GM12873 (cell line): ENCODE measurements around the gene TLDC2.

Experiments used
- TF ChIP-seq, protein P1 (sequence below): IDR thresholded peaks from 2 replicates; pipeline ENCODE4 v1.5.1; 2012; ENCODE audit warnings: low read depth, mild to moderate bottlenecking, moderate library complexity, low read length, control low read depth; ENCODE audit not compliant: insufficient read depth; ENCODE audit errors: missing control alignments

Gene TLDC2

DNA sequence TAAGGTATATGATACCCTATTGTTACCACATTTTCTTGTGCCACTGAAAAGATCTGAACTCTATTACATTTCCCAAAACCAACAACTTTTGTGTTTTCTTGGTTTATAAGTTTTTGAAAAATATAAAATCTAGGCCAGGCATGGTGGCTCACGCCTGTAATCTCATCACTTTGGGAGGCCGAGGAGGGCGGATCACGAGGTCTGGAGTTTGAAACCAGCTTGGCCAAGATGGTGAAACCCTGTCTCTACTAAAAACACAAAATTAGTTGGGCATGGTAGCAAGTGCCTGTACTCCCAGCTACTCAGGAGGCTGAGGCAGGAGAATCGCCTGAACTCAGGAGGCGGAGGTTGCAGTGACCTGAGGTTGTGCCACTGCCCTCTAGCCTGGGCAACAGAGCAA, 41.3 kb downstream of the TLDC2 start:
- TF ChIP-seq, protein P1, sequence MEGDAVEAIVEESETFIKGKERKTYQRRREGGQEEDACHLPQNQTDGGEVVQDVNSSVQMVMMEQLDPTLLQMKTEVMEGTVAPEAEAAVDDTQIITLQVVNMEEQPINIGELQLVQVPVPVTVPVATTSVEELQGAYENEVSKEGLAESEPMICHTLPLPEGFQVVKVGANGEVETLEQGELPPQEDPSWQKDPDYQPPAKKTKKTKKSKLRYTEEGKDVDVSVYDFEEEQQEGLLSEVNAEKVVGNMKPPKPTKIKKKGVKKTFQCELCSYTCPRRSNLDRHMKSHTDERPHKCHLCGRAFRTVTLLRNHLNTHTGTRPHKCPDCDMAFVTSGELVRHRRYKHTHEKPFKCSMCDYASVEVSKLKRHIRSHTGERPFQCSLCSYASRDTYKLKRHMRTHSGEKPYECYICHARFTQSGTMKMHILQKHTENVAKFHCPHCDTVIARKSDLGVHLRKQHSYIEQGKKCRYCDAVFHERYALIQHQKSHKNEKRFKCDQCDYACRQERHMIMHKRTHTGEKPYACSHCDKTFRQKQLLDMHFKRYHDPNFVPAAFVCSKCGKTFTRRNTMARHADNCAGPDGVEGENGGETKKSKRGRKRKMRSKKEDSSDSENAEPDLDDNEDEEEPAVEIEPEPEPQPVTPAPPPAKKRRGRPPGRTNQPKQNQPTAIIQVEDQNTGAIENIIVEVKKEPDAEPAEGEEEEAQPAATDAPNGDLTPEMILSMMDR = no peak

DNA sequence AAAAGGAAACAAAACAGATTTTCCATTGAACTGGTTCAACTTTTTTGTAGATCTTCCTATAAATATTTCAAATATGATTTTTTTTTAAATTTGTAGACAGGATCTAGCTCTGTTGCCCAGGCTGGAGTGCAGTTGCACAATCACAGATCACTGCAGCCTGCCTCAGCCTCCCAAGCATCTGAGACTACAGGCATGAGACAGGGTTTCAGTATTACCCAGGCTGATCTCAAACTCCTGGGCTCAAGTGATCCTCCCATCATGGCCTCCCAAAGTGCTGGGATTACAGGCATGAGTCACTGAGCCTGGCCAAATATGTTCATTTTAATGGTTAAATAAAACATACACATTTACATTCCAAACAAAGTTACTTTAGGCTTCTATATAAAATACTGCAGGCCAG, 42.0 kb downstream of the TLDC2 start:
- TF ChIP-seq, protein P1 = no peak

DNA sequence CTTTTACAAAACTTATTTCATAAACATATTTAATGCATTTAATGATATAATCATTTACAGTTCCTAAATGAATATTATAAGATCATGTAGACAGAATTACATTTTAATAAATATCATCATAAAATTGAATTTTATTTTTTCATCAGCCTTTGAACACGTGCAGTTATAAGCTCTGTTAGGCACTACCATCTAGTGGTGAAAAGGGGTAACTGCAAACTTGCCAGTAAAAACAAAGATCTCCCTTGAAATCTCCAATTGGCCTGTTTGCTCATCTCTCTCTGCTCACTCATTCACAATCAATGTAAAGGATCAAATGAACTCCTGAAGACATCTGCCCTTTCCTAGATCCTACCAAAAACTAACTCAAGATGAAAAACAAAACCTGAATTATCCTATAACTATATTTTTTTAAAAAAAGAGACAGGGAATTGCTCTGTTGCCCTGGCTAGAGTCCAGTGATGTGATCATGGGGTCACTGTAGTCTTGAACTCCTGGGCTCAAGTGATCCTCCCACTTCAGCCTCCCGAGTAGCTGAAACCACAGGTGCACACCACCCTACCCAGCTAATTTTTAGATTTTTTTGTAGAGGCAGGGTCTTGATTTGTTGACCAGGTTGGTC, 43.9 kb downstream of the TLDC2 start:
- TF ChIP-seq, protein P1 = peak; percentile 84

DNA sequence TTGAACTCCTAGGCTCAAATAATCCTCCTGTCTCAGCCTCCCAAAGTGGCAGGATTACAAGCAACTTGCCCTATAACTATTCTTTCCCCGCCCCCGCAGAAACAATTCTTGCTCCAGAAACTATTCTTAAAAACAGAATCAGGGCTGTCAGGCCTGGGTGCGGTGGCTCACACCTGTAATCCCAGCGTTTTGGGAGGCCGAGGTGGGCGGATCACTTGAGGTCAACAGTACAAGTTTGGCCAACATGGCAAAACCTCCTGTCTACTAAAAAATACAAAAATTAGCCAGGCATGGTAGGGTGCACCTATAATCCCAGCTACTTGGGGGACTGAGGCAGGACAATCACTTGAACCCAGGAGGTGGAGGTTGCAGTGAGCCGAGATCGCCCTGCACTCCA, 44.4 kb downstream of the TLDC2 start:
- TF ChIP-seq, protein P1 = no peak

DNA sequence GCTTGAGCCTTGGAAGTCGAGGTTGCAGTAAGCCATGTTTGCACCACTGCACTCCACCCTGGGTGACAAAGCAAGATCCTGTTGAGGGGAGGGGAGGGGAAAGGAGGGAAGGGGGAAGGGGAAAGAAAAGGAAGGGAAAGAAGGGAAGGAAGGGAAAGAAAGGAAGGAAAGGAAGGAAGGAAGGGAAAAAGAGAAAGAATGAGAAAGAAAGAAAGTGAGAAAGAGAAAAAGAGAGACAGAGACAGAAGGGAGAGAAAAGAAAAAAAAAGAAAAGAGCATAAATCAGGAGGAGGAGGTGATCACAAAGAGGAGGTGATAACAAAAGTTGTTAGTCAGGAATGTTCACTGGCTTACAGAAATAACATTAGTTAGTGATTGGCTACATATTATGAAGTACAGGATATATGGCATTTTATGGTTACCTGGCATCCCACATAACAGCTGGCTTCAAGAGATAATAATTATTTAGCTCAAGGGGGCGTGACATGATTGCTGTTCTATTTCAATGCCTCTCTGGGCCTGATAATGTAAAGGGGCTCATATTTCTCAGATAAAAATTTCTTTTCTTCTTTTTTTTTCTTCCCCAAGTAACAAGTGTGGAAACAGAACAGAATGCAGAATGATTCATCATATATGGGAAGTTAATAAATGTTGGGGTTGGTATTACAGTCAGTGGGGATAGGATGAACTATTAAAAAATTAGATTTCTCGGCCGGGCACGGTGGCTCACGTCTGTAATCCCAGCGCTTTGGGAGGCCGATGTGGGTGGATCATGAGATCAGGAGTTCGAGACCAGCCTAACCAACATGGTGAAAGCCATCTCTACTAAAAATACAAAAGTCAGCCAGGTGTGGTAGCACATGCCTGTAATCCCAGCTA, 48.5 kb downstream of the TLDC2 start:
- TF ChIP-seq, protein P1 = no peak

DNA sequence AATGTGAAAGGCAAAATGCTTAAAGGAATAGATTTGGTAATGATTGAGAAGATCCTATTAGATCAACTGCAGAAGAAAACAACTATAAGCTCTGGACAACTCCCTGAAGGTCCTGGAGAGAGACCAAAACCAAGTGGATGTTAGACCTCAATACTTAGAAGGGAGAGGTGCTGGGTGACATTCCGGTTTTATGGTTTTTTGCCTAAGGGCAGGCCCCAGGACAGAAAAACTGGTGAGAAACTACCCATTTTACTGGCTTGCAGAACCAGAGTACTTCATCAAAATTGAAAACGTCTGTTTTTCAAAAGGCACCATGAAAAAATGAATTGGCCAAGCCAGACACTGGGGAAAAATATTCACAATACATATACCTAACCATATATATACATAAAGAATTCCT, 49.3 kb downstream of the TLDC2 start:
- TF ChIP-seq, protein P1 = no peak

DNA sequence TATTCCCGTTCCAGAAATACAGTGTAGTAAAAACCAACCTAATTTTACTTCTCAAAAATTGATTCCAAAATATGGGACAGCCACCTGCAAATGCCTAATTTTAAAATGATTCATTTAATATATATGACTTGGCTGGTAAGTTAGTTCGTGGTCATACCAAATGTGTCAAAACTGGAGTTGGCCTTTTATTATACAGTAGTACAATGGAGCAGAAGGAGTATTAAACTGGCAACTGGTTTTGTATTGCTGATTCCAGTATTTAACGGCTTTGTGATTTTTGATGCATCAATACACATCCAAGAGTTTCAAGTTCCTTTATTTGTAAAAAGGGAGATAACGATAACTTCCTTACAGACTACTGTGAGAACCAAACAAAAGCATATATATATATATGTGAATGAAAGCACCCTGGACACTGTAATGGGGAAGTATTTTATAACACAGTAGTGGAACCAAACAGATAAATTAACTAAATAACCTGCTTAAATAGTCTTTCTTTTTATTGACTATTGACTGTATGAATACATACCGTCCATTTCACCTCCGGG, 50.8 kb downstream of the TLDC2 start:
- TF ChIP-seq, protein P1 = no peak
